ENCODE data around the gene PLA2G12B.

PLA2G12B gene

DNA sequence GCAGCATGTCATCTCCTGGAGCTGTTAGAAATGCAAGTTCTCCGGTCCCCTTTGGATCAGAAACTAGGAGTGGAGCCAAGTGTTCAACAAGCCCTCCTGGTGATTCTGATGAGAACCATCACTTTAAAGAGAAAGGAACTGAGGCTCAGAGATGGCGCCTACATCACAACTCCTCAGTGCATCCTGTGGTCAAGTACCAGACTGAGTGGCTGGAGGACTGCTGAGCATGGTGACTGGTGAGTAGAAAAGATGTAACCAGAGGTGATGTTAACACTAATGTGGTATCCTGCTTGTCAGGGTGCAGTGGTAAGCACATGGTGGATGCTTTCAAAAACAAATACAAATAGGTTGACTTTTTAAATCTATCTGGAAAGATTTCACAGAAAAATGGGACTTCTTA lies 64.5 kb downstream of the PLA2G12B start:
- DNase-seq (ENCODE audit: low read depth), result no peak

- DNase-seq (ENCODE audit: low read depth), result no peak
These were observed 65.2 kb downstream of the PLA2G12B start for GRCh38 chr10:72889391-72889831.

DNA sequence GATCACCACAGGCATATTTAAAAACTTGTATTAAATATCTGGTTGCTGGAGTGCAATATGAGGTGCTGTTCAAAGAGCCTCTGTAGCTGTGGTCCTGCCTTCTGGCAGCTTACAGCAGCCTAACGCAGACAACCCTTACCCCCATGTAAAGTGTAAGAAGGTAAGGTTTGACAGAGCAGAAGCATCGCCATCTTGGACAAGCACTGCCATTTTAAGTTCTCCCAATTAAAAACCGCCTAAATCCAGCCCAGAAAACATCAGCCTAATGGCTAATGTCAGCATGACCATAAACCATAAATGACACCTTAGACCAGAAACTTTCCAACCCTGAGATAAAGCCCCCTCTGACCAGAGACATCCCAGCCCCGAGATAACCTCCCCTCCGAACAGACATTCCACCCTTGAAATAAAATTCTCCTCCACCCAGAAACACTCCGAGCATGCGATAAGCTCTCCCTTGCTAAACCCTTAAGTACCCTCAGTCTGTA lies 66.4 kb downstream of the PLA2G12B start:
- DNase-seq (ENCODE audit: low read depth), result no peak

GRCh38 chr10:72887043-72887442 lies 67.6 kb downstream of the PLA2G12B start:
- DNase-seq (ENCODE audit: low read depth), result no peak

- no peak for DNase-seq (ENCODE audit: low read depth)
These were observed 68.0 kb downstream of the PLA2G12B start for GRCh38 chr10:72886621-72887020.

- no peak for DNase-seq (ENCODE audit: low read depth)
These were observed 68.7 kb downstream of the PLA2G12B start for GRCh38 chr10:72885953-72886352.

Data from stromal cell of bone marrow (primary cell).